ENCODE results near the gene BCOR. TPM values are rescaled to one million over a fixed set of nuclear protein-coding genes. Genes with fewer than 3 reads are reported as not detected.

Gene BCOR
- total and polyA plus RNA-seq, 2 of the 8 experiments (the other 6 are each of a cell fraction or from before 2014, with no cell fraction given): 25.0 to 50.8 TPM

DNA sequence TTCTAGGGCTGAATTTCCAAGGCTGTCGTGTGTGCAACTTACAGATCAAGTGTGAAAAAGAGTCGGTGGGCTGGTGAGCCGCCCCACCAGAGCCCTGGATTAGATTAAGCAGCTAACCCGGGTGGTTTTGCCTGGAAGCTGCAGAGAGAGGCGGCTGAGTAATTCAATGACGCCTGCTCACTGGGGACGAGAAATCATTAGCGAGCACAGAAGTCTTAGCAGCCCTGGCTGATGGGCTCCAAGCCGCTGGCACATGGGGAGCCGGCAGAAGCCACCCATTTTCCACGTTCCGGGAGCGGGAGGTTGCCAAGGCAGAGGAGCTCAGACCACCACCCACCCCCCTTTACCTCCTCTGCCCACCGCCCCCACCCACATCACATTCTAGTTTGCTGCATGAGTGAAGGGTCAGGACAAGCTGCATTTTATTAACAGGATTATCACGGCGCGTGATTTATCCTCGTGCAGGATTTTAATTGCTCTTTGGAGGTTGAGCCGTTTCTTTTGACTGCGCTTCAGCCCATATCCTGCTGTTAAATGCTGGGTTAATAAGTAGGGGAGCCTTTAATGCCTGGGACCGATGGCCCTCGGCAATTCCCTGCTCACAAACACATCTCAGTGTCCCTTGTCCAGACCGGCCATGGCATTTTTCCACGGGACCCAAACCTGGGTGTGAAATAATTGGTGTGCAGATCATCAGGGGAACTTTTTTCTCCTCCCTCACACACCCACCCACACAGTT lies 19.1 kb downstream of the BCOR start (continued):
- TF ChIP-seq CTBP2 (IDR thresholded peaks at IDR 0.05; ENCODE audit: borderline replicate concordance, insufficient read depth, insufficient read length, low read length) (no peak), GTF2F1 (IDR thresholded peaks at IDR 0.05; ENCODE audit: borderline replicate concordance, low read depth, low read length) (no peak), CHD1 (IDR thresholded peaks at IDR 0.05; ENCODE audit: low read depth, low read length) (no peak), SAP30 (IDR thresholded peaks at IDR 0.05; ENCODE audit: insufficient read depth, insufficient replicate concordance, low read length) (no peak), RAD21 (IDR thresholded peaks at IDR 0.05 in 1 of 2, conservative IDR thresholded peaks at IDR 0.05 in 1 of 2; ENCODE audit: low read depth in 2 of 2, low read length in 2 of 2) (no peak)
- TF ChIP-seq, protein P1, sequence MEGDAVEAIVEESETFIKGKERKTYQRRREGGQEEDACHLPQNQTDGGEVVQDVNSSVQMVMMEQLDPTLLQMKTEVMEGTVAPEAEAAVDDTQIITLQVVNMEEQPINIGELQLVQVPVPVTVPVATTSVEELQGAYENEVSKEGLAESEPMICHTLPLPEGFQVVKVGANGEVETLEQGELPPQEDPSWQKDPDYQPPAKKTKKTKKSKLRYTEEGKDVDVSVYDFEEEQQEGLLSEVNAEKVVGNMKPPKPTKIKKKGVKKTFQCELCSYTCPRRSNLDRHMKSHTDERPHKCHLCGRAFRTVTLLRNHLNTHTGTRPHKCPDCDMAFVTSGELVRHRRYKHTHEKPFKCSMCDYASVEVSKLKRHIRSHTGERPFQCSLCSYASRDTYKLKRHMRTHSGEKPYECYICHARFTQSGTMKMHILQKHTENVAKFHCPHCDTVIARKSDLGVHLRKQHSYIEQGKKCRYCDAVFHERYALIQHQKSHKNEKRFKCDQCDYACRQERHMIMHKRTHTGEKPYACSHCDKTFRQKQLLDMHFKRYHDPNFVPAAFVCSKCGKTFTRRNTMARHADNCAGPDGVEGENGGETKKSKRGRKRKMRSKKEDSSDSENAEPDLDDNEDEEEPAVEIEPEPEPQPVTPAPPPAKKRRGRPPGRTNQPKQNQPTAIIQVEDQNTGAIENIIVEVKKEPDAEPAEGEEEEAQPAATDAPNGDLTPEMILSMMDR (IDR thresholded peaks at IDR 0.05; ENCODE audit: control extremely low read depth in 1 of 3, insufficient read depth in 1 of 3, low read depth in 1 of 3, low read length in 3 of 3): no peak
- TF ChIP-seq, protein P2, sequence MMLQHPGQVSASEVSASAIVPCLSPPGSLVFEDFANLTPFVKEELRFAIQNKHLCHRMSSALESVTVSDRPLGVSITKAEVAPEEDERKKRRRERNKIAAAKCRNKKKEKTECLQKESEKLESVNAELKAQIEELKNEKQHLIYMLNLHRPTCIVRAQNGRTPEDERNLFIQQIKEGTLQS (IDR thresholded peaks at IDR 0.05; ENCODE audit: insufficient read depth, low read depth, low read length): no peak

All from H1 (cell line).